Breast epithelium (tissue), 4 donors: ENCODE data around the gene RASAL1. TPM values are rescaled to one million over a fixed set of nuclear protein-coding genes. Genes with fewer than 3 reads are reported as not detected.
A peak's percentile ranks its signal among the peaks of the same experiment; 100 is the strongest.

Experiments
- DNase-seq, 2 donors: peaks; one replicate each; pipeline ENCODE4 v3.0.0-alpha.2; 2019; ENCODE audit warnings: low spot score in 2 of 2
- H3K27ac ChIP-seq, 2 donors: fragments of 200-600 bp; sonication (generic) in 1 of 2; one replicate each; pipeline ENCODE4 v1.5.1; 2016 to 2019; ENCODE audit warnings: mild to moderate bottlenecking in 1 of 2
- H3K27me3 ChIP-seq, 2 donors: fragments of 200-600 bp; sonication (generic) in 1 of 2; one replicate each; pipeline versions ENCODE4 v1.5.1 to v1.6.0; 2017 to 2019; ENCODE audit warnings: control low read depth in 1 of 2, mild to moderate bottlenecking in 1 of 2
- H3K36me3 ChIP-seq: fragments of 200-600 bp; one replicate; pipeline ENCODE4 v1.5.1; 2019
- H3K4me1 ChIP-seq, 2 donors: fragments of 200-600 bp; sonication (generic); one replicate each; pipeline ENCODE4 v1.5.1; 2016 to 2019; ENCODE audit warnings: control low read depth in 1 of 2
- H3K4me3 ChIP-seq, 3 donors: fragments of 200-600 bp; sonication (generic); 1 replicate in 2 of 3; 2 replicates in 1 of 3; pipeline ENCODE4 v1.5.1; 2016 to 2019; ENCODE audit warnings: mild to moderate bottlenecking in 3 of 3, moderate library complexity in 2 of 3
- H3K9me3 ChIP-seq, 2 donors: fragments of 200-600 bp; sonication (generic) in 1 of 2; one replicate each; pipeline ENCODE4 v1.5.1; 2016 to 2019; ENCODE audit warnings: control low read depth in 1 of 2
- CTCF ChIP-seq, 3 donors: fragments of 450-650 bp; IDR thresholded peaks; one replicate each; pipeline ENCODE4 v1.5.1; 2016 to 2017; ENCODE audit warnings: antibody characterized with exemption in 3 of 3, mild to moderate bottlenecking in 3 of 3, moderate library complexity in 3 of 3
- POLR2A ChIP-seq: fragments of 450-650 bp; IDR thresholded peaks from one replicate; pipeline ENCODE4 v1.6.1; 2016; ENCODE audit warnings: antibody characterized with exemption, mild to moderate bottlenecking, moderate library complexity
- POLR2AphosphoS5 ChIP-seq, 3 donors: sonication (generic); formaldehyde crosslinking; IDR thresholded peaks; one replicate each; pipeline ENCODE4 v1.6.1; 2017; ENCODE audit warnings: antibody characterized with exemption in 3 of 3
- intact Hi-C: fragments of 100-400 bp; cut with DNase I; formaldehyde crosslinking; loops from one replicate; pipeline ENCODE4 v1.15.1; 2023; ENCODE audit warnings: low total_unique reads
- total RNA-seq, 3 donors: library from RNA; depleted of rRNA; stranded (reverse); fragments of >200 nt; gene quantifications; one replicate each; pipeline ENCODE4 v1.1.0, GENCODE V29; 2016

RASAL1 gene
- total RNA-seq, 3 donors from 2014 or later, result 1.3 to 6.7 TPM; not detected in 1

DNA sequence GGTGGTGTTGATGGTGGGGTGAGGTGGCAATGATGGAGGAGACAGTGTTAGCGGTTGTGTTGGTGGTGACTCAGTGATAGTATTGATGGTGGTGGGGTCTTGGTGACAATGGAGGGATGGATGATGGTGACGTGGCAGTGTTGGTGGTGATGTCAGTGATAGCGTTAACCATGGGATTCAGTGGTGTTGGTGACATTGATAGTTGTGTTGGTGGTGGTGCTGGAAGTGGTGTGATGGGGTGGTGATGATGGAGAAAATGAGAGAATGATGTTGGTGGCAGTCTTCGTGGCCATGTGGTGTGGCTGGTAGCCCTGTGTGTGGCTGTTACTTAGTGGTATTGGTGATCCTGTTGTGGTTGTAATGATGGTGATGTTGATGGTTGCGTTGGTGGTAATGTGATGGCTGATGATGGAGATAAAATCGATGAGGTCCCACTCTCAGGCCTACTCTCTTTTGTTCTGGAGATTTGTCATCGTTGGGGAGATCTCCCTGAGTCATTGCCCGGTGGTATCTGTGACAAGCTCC, 76.4 kb downstream of the RASAL1 start:
- TF ChIP-seq POLR2AphosphoS5 (IDR thresholded peaks at IDR 0.05) (no peak), CTCF (IDR thresholded peaks at IDR 0.05) (no peak), POLR2A (no peak)
- no peak overlapping the region for H3K27ac ChIP-seq
- no peaks in the 10 kb centered on the region for H3K4me1 ChIP-seq
- DNase-seq, result no peak
- H3K27me3 ChIP-seq, result peaks cover 0 to 7% of the 10 kb centered on the region in 2 donors
- intact Hi-C loops, result no loop called here
- H3K4me3 ChIP-seq, result no peak overlapping the region
- no peaks in the 10 kb centered on the region for H3K9me3 ChIP-seq
- no peaks in the 10 kb centered on the region for H3K36me3 ChIP-seq

DNA sequence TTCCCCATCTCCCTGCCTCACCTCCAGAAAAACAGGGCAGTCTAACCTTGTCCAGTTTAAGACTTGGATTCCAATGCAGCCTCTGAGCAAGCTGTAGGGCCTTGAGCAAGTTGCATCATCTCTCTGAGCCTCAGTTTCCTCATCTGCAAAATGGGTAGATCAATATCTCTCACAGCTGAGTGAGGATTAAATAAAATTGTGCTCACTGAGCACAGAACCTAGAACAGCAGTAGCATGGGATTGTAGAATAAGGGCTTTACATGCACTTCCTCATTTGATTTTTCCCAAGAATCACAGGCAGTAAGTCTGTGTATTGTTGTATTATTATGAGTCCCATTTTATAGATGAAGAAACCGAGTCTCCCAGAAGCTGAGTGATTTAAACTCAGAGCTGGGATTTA, 77.0 kb downstream of the RASAL1 start:
- no peak overlapping the region for H3K27ac ChIP-seq
- no peaks in the 10 kb centered on the region for H3K4me1 ChIP-seq
- intact Hi-C loops, result no loop called here
- TF ChIP-seq POLR2AphosphoS5 (IDR thresholded peaks at IDR 0.05) (no peak), CTCF (IDR thresholded peaks at IDR 0.05) (no peak)
- no peaks in the 10 kb centered on the region for H3K36me3 ChIP-seq
- H3K9me3 ChIP-seq, result no peaks in the 10 kb centered on the region
- peaks cover 0 to 7% of the 10 kb centered on the region in 2 donors for H3K27me3 ChIP-seq
- peak overlapping the region in 1 of 3 donors; percentile 84 for H3K4me3 ChIP-seq
- no peak for DNase-seq

- Histone ChIP-seq H3K27ac (peak overlapping the region; percentile 6 to 82), H3K4me1 (no peaks in the 10 kb centered on the region), H3K36me3 (no peaks in the 10 kb centered on the region), H3K4me3 (peak overlapping the region; percentile 58 to 84 (median 59)), H3K9me3 (no peaks in the 10 kb centered on the region), H3K27me3 (peaks cover 0 to 7% of the 10 kb centered on the region in 2 donors)
- intact Hi-C loops, result no loop called here
- TF ChIP-seq POLR2AphosphoS5 (IDR thresholded peaks at IDR 0.05), result no peak
- no peak for TF ChIP-seq POLR2A
- TF ChIP-seq CTCF (IDR thresholded peaks at IDR 0.05), result no peak
- DNase-seq, result no peak
These were observed 77.7 kb downstream of the RASAL1 start for GRCh38 chr12:113057565-113058485.

DNA sequence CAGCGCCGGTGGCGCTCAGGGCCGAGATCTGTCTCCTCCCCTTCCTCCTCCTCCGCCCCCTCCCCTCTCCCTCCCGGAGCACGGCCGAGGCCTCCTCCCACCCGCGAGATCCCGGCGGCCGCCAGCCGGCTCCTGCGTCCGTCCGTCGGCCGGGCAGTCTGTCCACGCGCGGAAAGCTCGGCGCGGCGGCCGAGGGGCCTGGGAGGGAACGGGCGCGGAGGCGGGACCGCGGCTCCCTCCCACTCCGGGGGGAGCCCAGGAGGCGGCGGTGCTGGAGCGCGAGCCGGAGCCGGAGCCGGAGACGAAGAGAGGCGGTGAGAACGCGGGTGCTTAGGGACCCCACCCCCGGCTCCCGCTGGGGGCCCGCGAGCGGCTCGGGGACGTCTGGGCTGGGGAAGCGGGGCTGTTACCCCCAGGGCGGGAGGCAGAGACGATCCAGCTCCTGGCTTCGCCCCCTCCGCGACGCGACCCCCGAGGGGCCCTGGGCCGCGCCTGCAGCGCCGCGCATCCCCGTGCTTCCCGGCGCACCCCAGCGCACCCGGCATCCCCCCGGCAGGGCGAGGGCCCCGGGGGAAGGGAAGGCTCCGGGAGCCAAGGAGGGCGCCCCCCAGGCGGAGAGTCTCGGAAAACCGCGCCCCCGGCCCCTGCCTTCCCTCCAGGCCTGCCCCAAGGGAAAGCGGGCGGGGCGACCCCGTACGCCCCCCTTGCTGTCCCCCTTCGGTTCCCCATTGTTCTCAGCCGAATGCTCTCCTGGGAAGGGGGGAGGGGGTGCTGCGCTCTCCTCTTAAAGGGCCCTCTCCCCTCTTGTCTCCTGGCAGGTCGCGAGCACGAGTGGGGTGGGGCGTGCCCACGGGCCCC, 78.7 kb downstream of the RASAL1 start, which contains the start of gene DTX1:
DTX1 (plus strand) TSS at position 100 of the 858 bp plus-strand sequence. CDS start 1,463 bp downstream, outside the sequence.
- Histone ChIP-seq H3K27me3 (peaks cover 0 to 7% of the 10 kb centered on the region in 2 donors), H3K27ac (peak within 1 kb of the TSS; percentile 6 to 82), H3K36me3 (no peaks in the 10 kb centered on the region), H3K4me3 (peak within 1 kb of the TSS; percentile 58 to 84 (median 59)), H3K4me1 (no peaks in the 10 kb centered on the region), H3K9me3 (no peaks in the 10 kb centered on the region)
- no peak for DNase-seq
- TF ChIP-seq POLR2A, result no peak
- no peak for TF ChIP-seq CTCF (IDR thresholded peaks at IDR 0.05)
- no peak for TF ChIP-seq POLR2AphosphoS5 (IDR thresholded peaks at IDR 0.05)
- intact Hi-C loops, result no loop called here
